A549 (cell line): ENCODE data around the gene DCLK2.

Source experiments
- GATA3 ChIP-seq: IDR thresholded peaks from 2 replicates; pipeline ENCODE4 v1.6.1; 2012; ENCODE audit warnings: borderline replicate concordance
- HDAC2 ChIP-seq: fragments of 200-600 bp; sonication (generic); IDR thresholded peaks from 2 replicates; pipeline ENCODE4 v1.6.1; 2016
- MAZ ChIP-seq: fragments of 150-350 bp; IDR thresholded peaks from 2 replicates; pipeline ENCODE4 v1.6.1; 2014; ENCODE audit warnings: antibody characterized with exemption, low read depth, low read length, borderline replicate concordance
- MYC ChIP-seq: IDR thresholded peaks from 2 replicates; pipeline ENCODE4 v1.6.1; 2012; ENCODE audit warnings: mild to moderate bottlenecking, inconsistent platforms, low read length, improper control_type of control experiment, borderline replicate concordance
- TF ChIP-seq, protein P1 (sequence below): IDR thresholded peaks from 2 replicates; pipeline ENCODE4 v1.6.1; 2012; ENCODE audit warnings: low read depth, borderline replicate concordance
- TF ChIP-seq, protein P2 (sequence below): fragments of >200 bp; sonication (Bioruptor Twin); formaldehyde crosslinking; IDR thresholded peaks from 3 replicates; pipeline ENCODE4 v1.5.1; 2016

DNA sequence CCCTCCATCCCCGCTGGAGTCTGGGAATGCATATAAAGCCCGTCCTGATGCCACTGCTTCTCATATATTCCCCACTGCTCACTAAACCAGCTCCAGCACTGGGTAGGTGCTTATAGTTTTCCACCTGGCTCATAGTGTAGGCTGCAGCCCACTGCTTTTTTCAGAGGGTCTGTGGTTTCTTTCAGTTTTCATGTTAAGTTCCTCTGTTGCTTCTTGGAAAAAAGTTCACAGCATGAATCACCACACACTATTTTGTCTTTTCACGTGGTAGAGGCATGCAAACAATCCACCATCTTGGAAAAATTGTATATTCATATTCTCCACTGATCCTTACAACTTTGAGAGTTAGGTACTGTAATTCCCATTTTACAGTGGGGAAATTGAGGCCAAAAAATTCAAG is 39.4 kb downstream of the DCLK2 start:
- TF ChIP-seq, protein P1, sequence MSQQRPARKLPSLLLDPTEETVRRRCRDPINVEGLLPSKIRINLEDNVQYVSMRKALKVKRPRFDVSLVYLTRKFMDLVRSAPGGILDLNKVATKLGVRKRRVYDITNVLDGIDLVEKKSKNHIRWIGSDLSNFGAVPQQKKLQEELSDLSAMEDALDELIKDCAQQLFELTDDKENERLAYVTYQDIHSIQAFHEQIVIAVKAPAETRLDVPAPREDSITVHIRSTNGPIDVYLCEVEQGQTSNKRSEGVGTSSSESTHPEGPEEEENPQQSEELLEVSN = no peak
- no peak for TF ChIP-seq MAZ
- TF ChIP-seq, protein P2, sequence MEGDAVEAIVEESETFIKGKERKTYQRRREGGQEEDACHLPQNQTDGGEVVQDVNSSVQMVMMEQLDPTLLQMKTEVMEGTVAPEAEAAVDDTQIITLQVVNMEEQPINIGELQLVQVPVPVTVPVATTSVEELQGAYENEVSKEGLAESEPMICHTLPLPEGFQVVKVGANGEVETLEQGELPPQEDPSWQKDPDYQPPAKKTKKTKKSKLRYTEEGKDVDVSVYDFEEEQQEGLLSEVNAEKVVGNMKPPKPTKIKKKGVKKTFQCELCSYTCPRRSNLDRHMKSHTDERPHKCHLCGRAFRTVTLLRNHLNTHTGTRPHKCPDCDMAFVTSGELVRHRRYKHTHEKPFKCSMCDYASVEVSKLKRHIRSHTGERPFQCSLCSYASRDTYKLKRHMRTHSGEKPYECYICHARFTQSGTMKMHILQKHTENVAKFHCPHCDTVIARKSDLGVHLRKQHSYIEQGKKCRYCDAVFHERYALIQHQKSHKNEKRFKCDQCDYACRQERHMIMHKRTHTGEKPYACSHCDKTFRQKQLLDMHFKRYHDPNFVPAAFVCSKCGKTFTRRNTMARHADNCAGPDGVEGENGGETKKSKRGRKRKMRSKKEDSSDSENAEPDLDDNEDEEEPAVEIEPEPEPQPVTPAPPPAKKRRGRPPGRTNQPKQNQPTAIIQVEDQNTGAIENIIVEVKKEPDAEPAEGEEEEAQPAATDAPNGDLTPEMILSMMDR = no peak
- TF ChIP-seq HDAC2 = no peak
- no peak for TF ChIP-seq MYC
- no peak for TF ChIP-seq GATA3
